Measurements from ENCODE around the gene CHRNA4.

Gene CHRNA4

DNA sequence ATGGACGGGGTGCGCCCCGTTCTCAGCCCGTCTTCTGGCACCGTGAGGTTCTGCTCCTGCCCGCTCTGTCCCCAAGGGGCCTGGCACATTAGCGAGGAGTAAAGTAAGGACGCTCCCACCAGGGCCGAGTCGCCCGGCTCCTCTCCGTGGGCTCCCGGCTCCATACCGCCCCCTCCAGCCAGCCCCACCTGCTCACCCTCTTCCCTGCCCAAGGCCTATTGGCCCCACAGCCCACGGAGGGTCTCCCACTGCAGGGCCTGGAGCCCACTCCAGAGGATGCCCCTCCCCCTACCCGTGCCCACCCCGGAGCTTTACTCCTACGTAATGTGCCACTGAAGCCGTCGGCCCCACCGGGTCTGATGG is 47.5 kb upstream of the CHRNA4 start:
- no peaks in the 10 kb centered on the region for H3K27me3 ChIP-seq (ENCODE audit: low read depth, low read length)
- no peaks in the 10 kb centered on the region for H3K4me1 ChIP-seq (ENCODE audit: low read length)
- no peak for TF ChIP-seq EZH2phosphoT487 (IDR thresholded peaks at IDR 0.05; ENCODE audit: low read depth)
- TF ChIP-seq, protein P1, sequence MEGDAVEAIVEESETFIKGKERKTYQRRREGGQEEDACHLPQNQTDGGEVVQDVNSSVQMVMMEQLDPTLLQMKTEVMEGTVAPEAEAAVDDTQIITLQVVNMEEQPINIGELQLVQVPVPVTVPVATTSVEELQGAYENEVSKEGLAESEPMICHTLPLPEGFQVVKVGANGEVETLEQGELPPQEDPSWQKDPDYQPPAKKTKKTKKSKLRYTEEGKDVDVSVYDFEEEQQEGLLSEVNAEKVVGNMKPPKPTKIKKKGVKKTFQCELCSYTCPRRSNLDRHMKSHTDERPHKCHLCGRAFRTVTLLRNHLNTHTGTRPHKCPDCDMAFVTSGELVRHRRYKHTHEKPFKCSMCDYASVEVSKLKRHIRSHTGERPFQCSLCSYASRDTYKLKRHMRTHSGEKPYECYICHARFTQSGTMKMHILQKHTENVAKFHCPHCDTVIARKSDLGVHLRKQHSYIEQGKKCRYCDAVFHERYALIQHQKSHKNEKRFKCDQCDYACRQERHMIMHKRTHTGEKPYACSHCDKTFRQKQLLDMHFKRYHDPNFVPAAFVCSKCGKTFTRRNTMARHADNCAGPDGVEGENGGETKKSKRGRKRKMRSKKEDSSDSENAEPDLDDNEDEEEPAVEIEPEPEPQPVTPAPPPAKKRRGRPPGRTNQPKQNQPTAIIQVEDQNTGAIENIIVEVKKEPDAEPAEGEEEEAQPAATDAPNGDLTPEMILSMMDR (IDR thresholded peaks at IDR 0.05; ENCODE audit: low read depth, low read length) = no peak
- no peak overlapping the region for H3K27ac ChIP-seq (ENCODE audit: low read length)
- H3K9me3 ChIP-seq (ENCODE audit: insufficient read depth, low read length) = no peaks in the 10 kb centered on the region
- H3K9ac ChIP-seq (ENCODE audit: low read length) = no peak overlapping the region
- no peak overlapping the region for H3K4me3 ChIP-seq (ENCODE audit: low read length)
- H4K20me1 ChIP-seq (ENCODE audit: insufficient read depth, low read length) = no peaks in the 10 kb centered on the region
- H3K79me2 ChIP-seq (ENCODE audit: low read length) = no peaks in the 10 kb centered on the region
- no peak overlapping the region for H2AFZ ChIP-seq (ENCODE audit: low read depth, low read length)
- no peak overlapping the region for H3K4me2 ChIP-seq (ENCODE audit: low read length)
- H3K36me3 ChIP-seq (replicated peaks; ENCODE audit: low read depth, low read length) = no peaks in the 10 kb centered on the region

DNA sequence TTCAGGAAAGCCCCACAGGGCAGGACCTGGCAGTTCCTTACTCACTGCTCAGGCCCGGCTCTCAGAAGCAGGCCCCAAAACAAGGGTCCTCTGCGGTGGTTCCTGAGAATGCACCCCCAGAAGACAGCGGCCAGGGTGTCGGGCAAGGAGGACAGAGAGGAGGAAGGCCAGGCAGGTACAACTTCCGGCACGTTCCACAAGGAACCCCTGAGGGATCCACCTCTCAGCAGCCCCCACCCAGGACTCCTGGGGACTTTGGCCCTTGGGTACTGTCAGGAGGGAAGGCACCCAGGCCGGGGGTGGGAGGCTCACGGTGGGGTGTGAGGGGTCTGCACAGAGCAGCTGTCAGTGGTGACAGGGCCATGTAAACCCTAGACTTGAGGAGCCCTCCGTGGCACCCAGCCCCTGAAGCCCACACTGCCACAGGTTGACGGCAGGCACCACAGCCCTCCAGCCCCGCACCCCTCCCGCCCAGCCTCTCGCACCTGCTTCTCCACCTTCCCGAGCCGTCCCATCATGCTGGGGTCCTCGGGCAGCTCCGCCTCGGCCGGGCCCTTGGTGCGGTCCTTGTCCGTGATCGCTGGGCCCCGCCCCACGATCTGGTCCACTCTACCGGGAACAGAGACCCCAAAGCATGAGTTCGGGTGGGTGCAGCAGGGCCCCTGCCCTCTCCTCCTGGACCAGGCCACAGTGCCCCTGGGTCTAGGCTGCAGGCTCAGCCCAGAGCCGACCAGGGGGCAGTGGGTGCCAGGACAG is 47.0 kb upstream of the CHRNA4 start:
- no peaks in the 10 kb centered on the region for H3K36me3 ChIP-seq (replicated peaks; ENCODE audit: low read depth, low read length)
- no peak overlapping the region for H3K27ac ChIP-seq (ENCODE audit: low read length)
- no peaks in the 10 kb centered on the region for H3K79me2 ChIP-seq (ENCODE audit: low read length)
- H3K4me1 ChIP-seq (ENCODE audit: low read length) = no peaks in the 10 kb centered on the region
- no peak overlapping the region for H2AFZ ChIP-seq (ENCODE audit: low read depth, low read length)
- H3K4me2 ChIP-seq (ENCODE audit: low read length) = no peak overlapping the region
- H3K4me3 ChIP-seq (ENCODE audit: low read length) = no peak overlapping the region
- H3K27me3 ChIP-seq (ENCODE audit: low read depth, low read length) = no peaks in the 10 kb centered on the region
- TF ChIP-seq, protein P1 (IDR thresholded peaks at IDR 0.05; ENCODE audit: low read depth, low read length) = no peak
- TF ChIP-seq EZH2phosphoT487 (IDR thresholded peaks at IDR 0.05; ENCODE audit: low read depth) = no peak
- H3K9me3 ChIP-seq (ENCODE audit: insufficient read depth, low read length) = no peaks in the 10 kb centered on the region
- no peaks in the 10 kb centered on the region for H4K20me1 ChIP-seq (ENCODE audit: insufficient read depth, low read length)
- H3K9ac ChIP-seq (ENCODE audit: low read length) = no peak overlapping the region

DNA sequence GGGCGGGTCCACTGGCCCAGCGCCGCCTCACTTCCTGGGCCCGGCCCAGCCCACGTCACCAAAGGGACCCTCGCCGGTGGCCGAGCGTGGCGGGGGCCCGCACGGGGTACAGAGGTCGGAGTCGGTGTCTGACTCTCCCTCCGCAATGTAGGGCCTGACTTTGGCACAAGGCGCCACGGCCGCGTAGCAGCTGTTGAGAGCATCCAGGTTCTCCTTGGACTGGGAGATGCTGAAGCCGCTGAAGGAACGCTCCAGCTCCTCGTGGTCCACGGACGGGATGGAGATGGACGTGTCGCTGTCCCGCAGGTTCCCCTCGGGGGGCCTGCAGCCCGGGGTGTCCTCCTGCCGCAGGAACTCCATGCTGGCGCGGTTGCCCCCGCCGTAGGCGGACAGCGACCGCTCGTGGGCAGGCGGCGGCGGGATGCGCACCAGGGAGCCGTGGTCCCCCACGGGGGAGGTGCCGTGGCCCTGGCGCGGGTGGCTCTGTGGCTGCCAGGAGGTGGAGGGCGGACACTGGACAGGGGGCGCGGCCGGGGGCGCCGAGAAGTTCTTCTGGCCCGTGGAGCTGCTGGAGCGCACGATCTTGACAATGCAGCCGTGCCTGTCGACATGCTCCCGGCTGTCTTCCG is 45.6 kb upstream of the CHRNA4 start:
- no peak overlapping the region for H3K27ac ChIP-seq (ENCODE audit: low read length)
- H2AFZ ChIP-seq (ENCODE audit: low read depth, low read length) = no peak overlapping the region
- H3K4me1 ChIP-seq (ENCODE audit: low read length) = no peaks in the 10 kb centered on the region
- TF ChIP-seq, protein P1 (IDR thresholded peaks at IDR 0.05; ENCODE audit: low read depth, low read length) = no peak
- TF ChIP-seq EZH2phosphoT487 (IDR thresholded peaks at IDR 0.05; ENCODE audit: low read depth) = no peak
- no peaks in the 10 kb centered on the region for H3K79me2 ChIP-seq (ENCODE audit: low read length)
- no peaks in the 10 kb centered on the region for H3K9me3 ChIP-seq (ENCODE audit: insufficient read depth, low read length)
- no peak overlapping the region for H3K4me3 ChIP-seq (ENCODE audit: low read length)
- H3K9ac ChIP-seq (ENCODE audit: low read length) = no peak overlapping the region
- H3K4me2 ChIP-seq (ENCODE audit: low read length) = no peak overlapping the region
- H4K20me1 ChIP-seq (ENCODE audit: insufficient read depth, low read length) = no peaks in the 10 kb centered on the region
- H3K36me3 ChIP-seq (replicated peaks; ENCODE audit: low read depth, low read length) = no peaks in the 10 kb centered on the region
- no peaks in the 10 kb centered on the region for H3K27me3 ChIP-seq (ENCODE audit: low read depth, low read length)

DNA sequence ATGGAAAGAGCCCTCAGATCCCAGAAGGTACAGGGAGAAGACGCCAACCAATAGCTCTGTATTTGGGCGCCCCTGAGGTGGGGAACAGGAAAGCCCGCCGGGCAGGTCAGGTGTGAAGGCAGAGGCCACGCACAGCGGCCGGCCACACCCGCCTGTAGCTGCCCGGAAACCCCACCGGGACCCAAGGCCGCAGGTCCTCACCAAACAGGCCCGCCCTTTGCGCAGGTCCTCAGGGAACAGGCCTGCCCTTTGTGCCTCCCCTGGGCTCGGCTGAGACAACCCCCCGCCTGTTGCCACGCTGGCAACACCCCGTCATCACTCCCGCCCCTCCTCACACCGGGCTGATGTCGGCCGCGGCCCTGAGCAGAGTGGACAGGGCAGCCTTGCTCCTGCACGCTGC is 44.9 kb upstream of the CHRNA4 start:
- Histone ChIP-seq H2AFZ (ENCODE audit: low read depth, low read length) (no peak overlapping the region), H3K9ac (ENCODE audit: low read length) (no peak overlapping the region), H3K4me2 (ENCODE audit: low read length) (no peak overlapping the region), H3K27ac (ENCODE audit: low read length) (no peak overlapping the region), H3K4me3 (ENCODE audit: low read length) (no peak overlapping the region), H4K20me1 (ENCODE audit: insufficient read depth, low read length) (no peaks in the 10 kb centered on the region), H3K27me3 (ENCODE audit: low read depth, low read length) (no peaks in the 10 kb centered on the region), H3K36me3 (replicated peaks; ENCODE audit: low read depth, low read length) (no peaks in the 10 kb centered on the region), H3K4me1 (ENCODE audit: low read length) (no peaks in the 10 kb centered on the region), H3K9me3 (ENCODE audit: insufficient read depth, low read length) (no peaks in the 10 kb centered on the region), H3K79me2 (ENCODE audit: low read length) (no peaks in the 10 kb centered on the region)
- TF ChIP-seq EZH2phosphoT487 (IDR thresholded peaks at IDR 0.05; ENCODE audit: low read depth) = no peak
- TF ChIP-seq, protein P1 (IDR thresholded peaks at IDR 0.05; ENCODE audit: low read depth, low read length) = no peak

Measured in OCI-LY3 (cell line).